DOHH2 (cell line): ENCODE results near the gene RILPL2.

ENCODE experiments used
- EZH2phosphoT487 ChIP-seq: fragments of 200-600 bp; sonication (generic); IDR thresholded peaks from 2 replicates; pipeline ENCODE4 v1.6.1; 2017; ENCODE audit warnings: borderline replicate concordance, mild to moderate bottlenecking, antibody characterized with exemption, low read length, moderate library complexity, mixed read lengths
- TF ChIP-seq, protein P1 (sequence below): fragments of 200-600 bp; sonication (generic); IDR thresholded peaks from one replicate; pipeline ENCODE4 v1.5.1; 2014; ENCODE audit warnings: antibody characterized with exemption, mild to moderate bottlenecking, low read depth, low read length; ENCODE audit not compliant: poor library complexity, severe bottlenecking

- TF ChIP-seq, protein P1, sequence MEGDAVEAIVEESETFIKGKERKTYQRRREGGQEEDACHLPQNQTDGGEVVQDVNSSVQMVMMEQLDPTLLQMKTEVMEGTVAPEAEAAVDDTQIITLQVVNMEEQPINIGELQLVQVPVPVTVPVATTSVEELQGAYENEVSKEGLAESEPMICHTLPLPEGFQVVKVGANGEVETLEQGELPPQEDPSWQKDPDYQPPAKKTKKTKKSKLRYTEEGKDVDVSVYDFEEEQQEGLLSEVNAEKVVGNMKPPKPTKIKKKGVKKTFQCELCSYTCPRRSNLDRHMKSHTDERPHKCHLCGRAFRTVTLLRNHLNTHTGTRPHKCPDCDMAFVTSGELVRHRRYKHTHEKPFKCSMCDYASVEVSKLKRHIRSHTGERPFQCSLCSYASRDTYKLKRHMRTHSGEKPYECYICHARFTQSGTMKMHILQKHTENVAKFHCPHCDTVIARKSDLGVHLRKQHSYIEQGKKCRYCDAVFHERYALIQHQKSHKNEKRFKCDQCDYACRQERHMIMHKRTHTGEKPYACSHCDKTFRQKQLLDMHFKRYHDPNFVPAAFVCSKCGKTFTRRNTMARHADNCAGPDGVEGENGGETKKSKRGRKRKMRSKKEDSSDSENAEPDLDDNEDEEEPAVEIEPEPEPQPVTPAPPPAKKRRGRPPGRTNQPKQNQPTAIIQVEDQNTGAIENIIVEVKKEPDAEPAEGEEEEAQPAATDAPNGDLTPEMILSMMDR: no peak
- TF ChIP-seq EZH2phosphoT487: no peak
Measured at GRCh38 chr12:123441523-123442164, 5.2 kb upstream of the RILPL2 start.
